Measurements from ENCODE around the gene RNF114.

The RNF114 gene

DNA sequence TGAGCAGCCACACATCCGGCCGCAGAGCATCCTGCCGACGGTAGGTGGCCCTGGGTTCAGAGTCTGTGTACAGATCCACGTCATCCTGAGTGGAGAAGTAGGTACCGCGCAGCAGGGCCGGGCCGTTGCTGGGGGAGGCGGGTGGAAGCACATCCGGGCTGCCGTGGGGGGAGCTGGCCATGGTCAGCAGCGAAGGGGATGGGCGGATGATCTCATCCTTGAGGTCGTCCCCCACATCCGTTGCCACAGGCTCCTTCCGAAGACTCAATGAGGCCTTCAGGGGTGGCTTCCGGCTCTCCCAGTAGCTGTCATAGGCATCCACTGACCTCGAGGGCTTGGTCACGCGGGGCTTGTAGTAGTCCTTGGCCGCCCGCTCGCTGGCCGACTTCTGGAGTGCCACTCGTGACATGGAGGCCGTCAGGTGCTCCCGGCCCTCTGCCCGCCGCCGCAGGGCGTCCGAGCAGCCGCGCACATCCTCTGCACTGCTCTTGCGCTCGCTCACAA, 30.0 kb upstream of the RNF114 start:
- peaks cover 39% of the 10 kb centered on the region for H3K36me3 ChIP-seq (ENCODE audit: insufficient read depth, low read depth, low read length)
- no peaks in the 10 kb centered on the region for H3K27me3 ChIP-seq (ENCODE audit: insufficient read depth, low read length)
- no peaks in the 10 kb centered on the region for H3K9me3 ChIP-seq (ENCODE audit: insufficient read depth, low read depth, low read length)
- no peak overlapping the region for H3K9ac ChIP-seq (ENCODE audit: low read depth, low read length)
- no peak overlapping the region for H3K4me3 ChIP-seq (ENCODE audit: low read length)
- H3K27ac ChIP-seq (ENCODE audit: low read length), result no peak overlapping the region
- H3K4me1 ChIP-seq (ENCODE audit: insufficient read depth, low read length), result no peaks in the 10 kb centered on the region

- no peak overlapping the region for H3K4me3 ChIP-seq (ENCODE audit: low read length)
- no peaks in the 10 kb centered on the region for H3K4me1 ChIP-seq (ENCODE audit: insufficient read depth, low read length)
- no peak overlapping the region for H3K9ac ChIP-seq (ENCODE audit: low read depth, low read length)
- H3K27ac ChIP-seq (ENCODE audit: low read length), result no peak overlapping the region
- H3K36me3 ChIP-seq (ENCODE audit: insufficient read depth, low read depth, low read length), result peaks cover 39% of the 10 kb centered on the region
- H3K27me3 ChIP-seq (ENCODE audit: insufficient read depth, low read length), result no peaks in the 10 kb centered on the region
- no peaks in the 10 kb centered on the region for H3K9me3 ChIP-seq (ENCODE audit: insufficient read depth, low read depth, low read length)
Measured at GRCh38 chr20:49906615-49907154, 29.5 kb upstream of the RNF114 start.

- Histone ChIP-seq H3K9me3 (ENCODE audit: insufficient read depth, low read depth, low read length) (no peaks in the 10 kb centered on the region), H3K9ac (ENCODE audit: low read depth, low read length) (no peak overlapping the region), H3K4me1 (ENCODE audit: insufficient read depth, low read length) (no peaks in the 10 kb centered on the region), H3K4me3 (ENCODE audit: low read length) (no peak overlapping the region), H3K27me3 (ENCODE audit: insufficient read depth, low read length) (no peaks in the 10 kb centered on the region), H3K27ac (ENCODE audit: low read length) (no peak overlapping the region), H3K36me3 (ENCODE audit: insufficient read depth, low read depth, low read length) (peaks cover 39% of the 10 kb centered on the region)
Measured at GRCh38 chr20:49907405-49908257, 28.6 kb upstream of the RNF114 start.

DNA sequence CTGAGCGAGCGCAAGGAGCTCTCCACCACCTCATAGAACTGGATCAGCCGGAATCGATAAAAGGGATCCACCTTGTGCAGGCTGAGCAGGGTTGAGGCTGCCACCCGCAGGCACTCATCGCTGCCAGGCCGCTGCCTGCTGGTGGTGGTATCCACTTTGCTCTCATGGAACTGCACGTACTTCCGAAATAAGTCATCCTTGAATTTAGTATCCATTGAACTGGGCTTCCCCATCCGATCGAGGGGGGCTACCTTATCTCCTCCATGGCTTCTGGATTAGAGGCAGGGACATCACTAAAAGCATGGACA, 28.0 kb upstream of the RNF114 start:
- Histone ChIP-seq H3K27ac (ENCODE audit: low read length) (no peak overlapping the region), H3K4me3 (ENCODE audit: low read length) (no peak overlapping the region), H3K36me3 (ENCODE audit: insufficient read depth, low read depth, low read length) (peaks cover 39% of the 10 kb centered on the region), H3K27me3 (ENCODE audit: insufficient read depth, low read length) (no peaks in the 10 kb centered on the region), H3K9me3 (ENCODE audit: insufficient read depth, low read depth, low read length) (no peaks in the 10 kb centered on the region), H3K9ac (ENCODE audit: low read depth, low read length) (no peak overlapping the region), H3K4me1 (ENCODE audit: insufficient read depth, low read length) (no peaks in the 10 kb centered on the region)

GRCh38 chr20:49909499-49910339, 26.5 kb upstream of the RNF114 start:
- Histone ChIP-seq H3K36me3 (ENCODE audit: insufficient read depth, low read depth, low read length) (peaks cover 33% of the 10 kb centered on the region), H3K27ac (ENCODE audit: low read length) (no peak overlapping the region), H3K9me3 (ENCODE audit: insufficient read depth, low read depth, low read length) (no peaks in the 10 kb centered on the region), H3K27me3 (ENCODE audit: insufficient read depth, low read length) (no peaks in the 10 kb centered on the region), H3K4me1 (ENCODE audit: insufficient read depth, low read length) (no peaks in the 10 kb centered on the region), H3K4me3 (ENCODE audit: low read length) (no peak overlapping the region), H3K9ac (ENCODE audit: low read depth, low read length) (no peak overlapping the region)

DNA sequence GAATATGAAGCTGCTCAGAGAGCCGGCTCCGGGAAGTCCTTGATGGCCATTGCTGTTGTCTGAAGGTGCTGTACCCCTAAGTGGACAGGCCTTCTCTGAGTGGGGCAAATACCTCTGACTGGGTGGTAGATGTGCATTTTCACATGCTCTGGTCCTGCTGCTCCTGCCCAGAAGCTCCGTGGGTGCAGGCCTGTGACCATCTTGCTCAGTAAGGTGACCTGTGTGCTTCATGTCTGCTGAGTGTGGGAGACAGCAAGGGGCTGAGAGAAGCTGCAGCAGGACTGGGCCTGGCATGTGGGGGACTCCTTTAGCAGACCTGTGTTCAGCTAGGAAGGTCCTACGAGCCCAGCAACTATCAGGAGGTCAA, 25.9 kb upstream of the RNF114 start:
- Histone ChIP-seq H3K9me3 (ENCODE audit: insufficient read depth, low read depth, low read length) (no peaks in the 10 kb centered on the region), H3K4me1 (ENCODE audit: insufficient read depth, low read length) (no peaks in the 10 kb centered on the region), H3K9ac (ENCODE audit: low read depth, low read length) (no peak overlapping the region), H3K4me3 (ENCODE audit: low read length) (no peak overlapping the region), H3K27ac (ENCODE audit: low read length) (no peak overlapping the region), H3K27me3 (ENCODE audit: insufficient read depth, low read length) (no peaks in the 10 kb centered on the region), H3K36me3 (ENCODE audit: insufficient read depth, low read depth, low read length) (peaks cover 27% of the 10 kb centered on the region; the same call in 1 of the 2 replicates)

DNA sequence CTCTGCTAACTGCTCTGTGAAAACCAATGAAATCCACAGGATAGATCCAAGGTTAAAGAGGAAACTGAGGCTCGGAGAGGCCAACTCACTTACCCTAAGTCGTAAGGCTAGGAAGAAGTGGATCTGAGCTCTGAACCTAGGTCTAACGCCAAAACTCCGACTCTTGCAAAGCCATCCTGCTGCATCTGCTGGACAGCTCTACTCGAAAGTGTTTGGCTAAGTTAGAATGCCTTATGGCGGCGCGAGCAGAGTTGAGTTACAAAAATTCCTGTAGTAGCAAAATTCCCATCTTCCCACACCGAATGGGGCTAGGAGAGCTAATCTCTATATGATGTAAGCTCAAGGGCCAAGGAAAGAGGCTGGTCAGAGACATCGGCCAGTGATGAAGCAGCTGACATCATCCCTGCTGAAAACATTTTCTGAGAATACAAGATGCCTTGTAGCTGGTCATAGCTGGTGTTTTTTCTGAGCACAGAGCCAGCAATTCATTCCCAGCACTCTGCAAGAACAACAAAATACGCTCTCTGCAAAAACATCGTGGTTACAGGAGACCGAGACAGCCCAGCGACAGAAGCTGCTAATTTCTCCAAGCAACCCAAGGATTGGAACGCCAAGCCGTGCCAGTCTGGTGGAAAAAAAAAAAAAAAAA, 22.7 kb upstream of the RNF114 start:
- Histone ChIP-seq H3K4me1 (ENCODE audit: insufficient read depth, low read length) (no peaks in the 10 kb centered on the region), H3K27ac (ENCODE audit: low read length) (no peak overlapping the region), H3K27me3 (ENCODE audit: insufficient read depth, low read length) (no peaks in the 10 kb centered on the region), H3K9me3 (ENCODE audit: insufficient read depth, low read depth, low read length) (no peaks in the 10 kb centered on the region), H3K36me3 (ENCODE audit: insufficient read depth, low read depth, low read length) (0 out of 2 replicates have a peak, but pooled peaks cover 3% of the 10 kb centered on the region), H3K9ac (ENCODE audit: low read depth, low read length) (no peak overlapping the region), H3K4me3 (ENCODE audit: low read length) (0 out of 2 replicates have a peak overlapping the region, but pooled peaks have one; percentile 97)

- no peaks in the 10 kb centered on the region for H3K9me3 ChIP-seq (ENCODE audit: insufficient read depth, low read depth, low read length)
- H3K36me3 ChIP-seq (ENCODE audit: insufficient read depth, low read depth, low read length), result no peaks in the 10 kb centered on the region
- no peak overlapping the region for H3K27ac ChIP-seq (ENCODE audit: low read length)
- H3K27me3 ChIP-seq (ENCODE audit: insufficient read depth, low read length), result no peaks in the 10 kb centered on the region
- peak overlapping the region; percentile 97 for H3K4me3 ChIP-seq (ENCODE audit: low read length)
- H3K4me1 ChIP-seq (ENCODE audit: insufficient read depth, low read length), result no peaks in the 10 kb centered on the region
- H3K9ac ChIP-seq (ENCODE audit: low read depth, low read length), result peak overlapping the region; percentile 89
Measured at GRCh38 chr20:49914310-49915117, 21.7 kb upstream of the RNF114 start.

GRCh38 chr20:49915118-49915379, 21.1 kb upstream of the RNF114 start:
- no peak overlapping the region for H3K27ac ChIP-seq (ENCODE audit: low read length)

GRCh38 chr20:49915380-49916145, 20.6 kb upstream of the RNF114 start, which contains the start of gene SPATA2:
SPATA2 (minus strand) TSS chr20:49915529; CDS start chr20:49908490, 7,039 bp downstream.
- peak within 1 kb of the TSS; percentile 89 for H3K9ac ChIP-seq (ENCODE audit: low read depth, low read length)
- peak within 1 kb of the TSS; percentile 97 for H3K4me3 ChIP-seq (ENCODE audit: low read length)
- H3K9me3 ChIP-seq (ENCODE audit: insufficient read depth, low read depth, low read length), result no peaks in the 10 kb centered on the region
- H3K27me3 ChIP-seq (ENCODE audit: insufficient read depth, low read length), result no peaks in the 10 kb centered on the region
- peak within 1 kb of the TSS; percentile 90 for H3K27ac ChIP-seq (ENCODE audit: low read length)
- no peaks in the 10 kb centered on the region for H3K4me1 ChIP-seq (ENCODE audit: insufficient read depth, low read length)
- no peaks in the 10 kb centered on the region for H3K36me3 ChIP-seq (ENCODE audit: insufficient read depth, low read depth, low read length)

More at GRCh38 chr20:49915118-49915379, 21.1 kb upstream of the RNF114 start:
- H3K9me3 ChIP-seq (ENCODE audit: insufficient read depth, low read depth, low read length), result no peaks in the 10 kb centered on the region
- H3K9ac ChIP-seq (ENCODE audit: low read depth, low read length), result peak overlapping the region; percentile 89
- peak overlapping the region; percentile 97 for H3K4me3 ChIP-seq (ENCODE audit: low read length)
- H3K36me3 ChIP-seq (ENCODE audit: insufficient read depth, low read depth, low read length), result no peaks in the 10 kb centered on the region
- no peaks in the 10 kb centered on the region for H3K27me3 ChIP-seq (ENCODE audit: insufficient read depth, low read length)
- H3K4me1 ChIP-seq (ENCODE audit: insufficient read depth, low read length), result no peaks in the 10 kb centered on the region

Data from iPS-20b (cell line).